Upper lobe of left lung (tissue), 6 donors: Measurements from ENCODE around the gene FLRT2. TPM values are rescaled to one million over a fixed set of nuclear protein-coding genes. Genes with fewer than 3 reads are reported as not detected.

Source experiments
- ATAC-seq, 2 donors: fragments of 200-7000 bp; cut with Tn5 transposase; one replicate each; pipeline ENCODE4 v1.9.1; 2022; ENCODE audit warnings: mild to moderate bottlenecking in 2 of 2, moderate library complexity in 2 of 2; ENCODE audit not compliant: low FRiP score in 2 of 2
- DNase-seq, 2 donors: peaks; one replicate each; pipeline ENCODE4 v3.0.0-alpha.2; 2019 to 2020
- H3K27ac ChIP-seq, 4 donors: fragments of 200-600 bp; sonication (generic); one replicate each; pipeline ENCODE4 v1.5.1; 2016 to 2019
- H3K27me3 ChIP-seq, 4 donors: fragments of 200-600 bp; sonication (generic); one replicate each; pipeline ENCODE4 v1.5.1; 2017 to 2019
- H3K36me3 ChIP-seq, 4 donors: fragments of 200-600 bp; sonication (generic); one replicate each; pipeline ENCODE4 v1.5.1; 2016 to 2019
- H3K4me1 ChIP-seq, 4 donors: fragments of 200-600 bp; sonication (generic); one replicate each; pipeline ENCODE4 v1.5.1; 2018 to 2019
- H3K4me3 ChIP-seq, 4 donors: fragments of 200-600 bp; sonication (generic); one replicate each; pipeline ENCODE4 v1.5.1; 2017 to 2019; ENCODE audit warnings: mild to moderate bottlenecking in 2 of 4, moderate library complexity in 1 of 4
- H3K9me3 ChIP-seq, 4 donors: fragments of 200-600 bp; sonication (generic); one replicate each; pipeline ENCODE4 v1.5.1; 2018 to 2019
- CTCF ChIP-seq, 6 experiments: fragments of 450-650 bp in 4 of 6; fragments of 200-600 bp in 2 of 6; sonication (generic) in 2 of 6; IDR thresholded peaks; one replicate each; pipeline ENCODE4 v1.5.1; 2016 to 2019; ENCODE audit warnings: antibody characterized with exemption in 6 of 6
- EP300 ChIP-seq, 4 donors: sonication (generic); formaldehyde crosslinking; IDR thresholded peaks; one replicate each; pipeline ENCODE4 v1.5.1; 2017; ENCODE audit warnings: antibody characterized with exemption in 4 of 4, control low read depth in 2 of 4
- POLR2A ChIP-seq, 4 donors: fragments of 450-650 bp; IDR thresholded peaks; one replicate each; pipeline ENCODE4 v1.5.1; 2016 to 2017; ENCODE audit warnings: antibody characterized with exemption in 4 of 4, mild to moderate bottlenecking in 2 of 4
- POLR2AphosphoS5 ChIP-seq, 2 donors: sonication (generic); formaldehyde crosslinking; IDR thresholded peaks; one replicate each; pipeline ENCODE4 v1.5.1; 2017; ENCODE audit warnings: antibody characterized with exemption in 2 of 2
- WGBS, 2 donors: methylation state at CpG; one replicate each; pipeline ENCODE4 v1.1.5; 2017 to 2018; 5-methylcytosine and 5-hydroxymethylcytosine counted together
- total RNA-seq, 6 donors: library from RNA; depleted of rRNA in 4 of 6; stranded (reverse); fragments of >200 nt in 4 of 6; gene quantifications; one replicate each; pipeline versions ENCODE4 v1.1.0 to v1.2.1, GENCODE V29; 2016 to 2021
- donor health status: DM: no; HTN: no; CAD: no; lungs with moderate emphysema.
- donor health status: DM: no; HTN: yes; CAD: no; lungs with severe emphysema.

Gene FLRT2
- total RNA-seq, 6 donors from 2014 or later: 0.91 to 24.1 (median 5.0) TPM

GRCh38 chr14:85590784-85591183 is 60.8 kb downstream of the FLRT2 start:
- H3K27ac ChIP-seq: no peak overlapping the region
- H3K4me1 ChIP-seq: no peaks in the 10 kb centered on the region
- H3K4me3 ChIP-seq: no peak overlapping the region
- no peaks in the 10 kb centered on the region for H3K27me3 ChIP-seq
- DNase-seq (no peak), ATAC-seq (no peak)
- H3K9me3 ChIP-seq: no peaks in the 10 kb centered on the region
- TF ChIP-seq EP300 (IDR thresholded peaks at IDR 0.05) (no peak), POLR2AphosphoS5 (IDR thresholded peaks at IDR 0.05) (no peak), POLR2A (IDR thresholded peaks at IDR 0.05) (no peak), CTCF (IDR thresholded peaks at IDR 0.05) (no peak)
- H3K36me3 ChIP-seq: no peaks in the 10 kb centered on the region

- Histone ChIP-seq H3K27ac (no peak overlapping the region), H3K27me3 (no peaks in the 10 kb centered on the region), H3K36me3 (no peaks in the 10 kb centered on the region), H3K4me1 (no peaks in the 10 kb centered on the region), H3K4me3 (no peak overlapping the region), H3K9me3 (no peaks in the 10 kb centered on the region)
- TF ChIP-seq POLR2A (IDR thresholded peaks at IDR 0.05) (no peak), POLR2AphosphoS5 (IDR thresholded peaks at IDR 0.05) (no peak), CTCF (IDR thresholded peaks at IDR 0.05) (no peak), EP300 (IDR thresholded peaks at IDR 0.05) (no peak)
- no peak for DNase-seq
- ATAC-seq: no peak
- 79 to 97% methylated on average over 3 of the region's 3 CpGs for WGBS, 2 donors
Measured at GRCh38 chr14:85594217-85594616, 64.3 kb downstream of the FLRT2 start.

GRCh38 chr14:85595981-85596380 is 66.0 kb downstream of the FLRT2 start:
- no peak overlapping the region for H3K4me3 ChIP-seq
- H3K27me3 ChIP-seq: no peaks in the 10 kb centered on the region
- WGBS, 2 donors: 71 to 79% methylated on average over 10 of the region's 10 CpGs
- no peaks in the 10 kb centered on the region for H3K36me3 ChIP-seq
- H3K27ac ChIP-seq: no peak overlapping the region
- ATAC-seq: no peak
- no peak for TF ChIP-seq EP300 (IDR thresholded peaks at IDR 0.05)
- no peak for TF ChIP-seq POLR2AphosphoS5 (IDR thresholded peaks at IDR 0.05)
- no peak for TF ChIP-seq CTCF (IDR thresholded peaks at IDR 0.05)
- TF ChIP-seq POLR2A (IDR thresholded peaks at IDR 0.05): no peak
- H3K4me1 ChIP-seq: no peaks in the 10 kb centered on the region
- H3K9me3 ChIP-seq: no peaks in the 10 kb centered on the region
- no peak for DNase-seq

GRCh38 chr14:85596562-85596961 is 66.6 kb downstream of the FLRT2 start:
- H3K4me1 ChIP-seq: no peaks in the 10 kb centered on the region
- H3K9me3 ChIP-seq: no peaks in the 10 kb centered on the region
- no peak overlapping the region for H3K4me3 ChIP-seq
- DNase-seq (no peak), ATAC-seq (no peak)
- no peaks in the 10 kb centered on the region for H3K27me3 ChIP-seq
- 83 to 85% methylated on average over 4 of the region's 4 CpGs for WGBS, 2 donors
- no peak for TF ChIP-seq EP300 (IDR thresholded peaks at IDR 0.05)
- no peak for TF ChIP-seq CTCF (IDR thresholded peaks at IDR 0.05)
- no peak for TF ChIP-seq POLR2AphosphoS5 (IDR thresholded peaks at IDR 0.05)
- no peak for TF ChIP-seq POLR2A (IDR thresholded peaks at IDR 0.05)
- no peak overlapping the region for H3K27ac ChIP-seq
- H3K36me3 ChIP-seq: no peaks in the 10 kb centered on the region

- WGBS, 2 donors: 93 to 94% methylated on average over 3 of the region's 3 CpGs
- DNase-seq (no peak), ATAC-seq (no peak)
- no peak overlapping the region for H3K27ac ChIP-seq
- H3K4me1 ChIP-seq: no peaks in the 10 kb centered on the region
- H3K4me3 ChIP-seq: no peak overlapping the region
- H3K27me3 ChIP-seq: no peaks in the 10 kb centered on the region
- H3K36me3 ChIP-seq: no peaks in the 10 kb centered on the region
- no peaks in the 10 kb centered on the region for H3K9me3 ChIP-seq
- TF ChIP-seq EP300 (IDR thresholded peaks at IDR 0.05) (no peak), POLR2A (IDR thresholded peaks at IDR 0.05) (no peak), POLR2AphosphoS5 (IDR thresholded peaks at IDR 0.05) (no peak)
Measured at GRCh38 chr14:85597701-85598100, 67.8 kb downstream of the FLRT2 start.
